ENCODE data around the gene SLC11A2. TPM values are rescaled to one million over a fixed set of nuclear protein-coding genes. Genes with fewer than 3 reads are reported as not detected.

SLC11A2 gene
- total and polyA plus RNA-seq, 2 of the 13 experiments (the other 11 are each of a cell fraction or from before 2014, with no cell fraction given), result 71.7 to 77.0 TPM

DNA sequence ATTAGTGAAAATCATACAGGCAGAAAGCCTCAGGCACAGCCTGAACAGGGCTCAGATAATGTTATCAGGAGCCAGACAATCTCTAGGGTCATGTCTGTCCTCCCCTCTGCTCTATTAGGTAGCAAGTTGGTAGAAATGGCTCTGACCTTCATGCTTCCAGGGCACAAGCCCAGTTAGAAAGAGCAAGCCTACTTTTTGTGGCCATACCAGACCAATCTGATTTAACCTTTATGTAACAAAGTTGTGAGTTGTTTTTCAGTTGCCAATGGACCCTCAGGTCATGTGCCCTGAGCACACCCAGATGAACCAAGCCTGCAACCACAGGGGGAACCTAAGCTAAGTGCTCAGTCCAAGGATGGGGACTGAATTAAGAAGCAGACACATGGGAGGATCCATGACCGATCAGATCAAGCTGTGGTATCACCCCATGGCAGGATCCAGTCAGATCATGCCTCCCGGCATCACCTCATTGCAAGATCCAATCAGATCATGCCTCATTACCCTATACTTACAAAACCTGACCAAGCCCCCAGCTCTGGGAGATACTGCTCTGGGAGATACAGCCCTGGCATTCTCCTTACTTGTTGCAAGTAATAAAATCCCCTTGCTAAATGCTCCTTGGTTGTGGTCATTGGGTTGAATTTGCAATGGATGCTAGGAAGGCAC lies 92.6 kb downstream of the SLC11A2 start (continued):
- TF ChIP-seq, protein P1, sequence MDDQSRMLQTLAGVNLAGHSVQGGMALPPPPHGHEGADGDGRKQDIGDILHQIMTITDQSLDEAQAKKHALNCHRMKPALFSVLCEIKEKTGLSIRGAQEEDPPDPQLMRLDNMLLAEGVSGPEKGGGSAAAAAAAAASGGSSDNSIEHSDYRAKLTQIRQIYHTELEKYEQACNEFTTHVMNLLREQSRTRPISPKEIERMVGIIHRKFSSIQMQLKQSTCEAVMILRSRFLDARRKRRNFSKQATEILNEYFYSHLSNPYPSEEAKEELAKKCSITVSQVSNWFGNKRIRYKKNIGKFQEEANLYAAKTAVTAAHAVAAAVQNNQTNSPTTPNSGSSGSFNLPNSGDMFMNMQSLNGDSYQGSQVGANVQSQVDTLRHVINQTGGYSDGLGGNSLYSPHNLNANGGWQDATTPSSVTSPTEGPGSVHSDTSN (CRISPR knock-in tag; IDR thresholded peaks at IDR 0.05; ENCODE audit: borderline replicate concordance), result no peak
- TF ChIP-seq ZFAT (CRISPR knock-in tag; conservative IDR thresholded peaks at IDR 0.05) (no peak), HDAC6 (IDR thresholded peaks at IDR 0.05; ENCODE audit: low read depth, low read length) (no peak), ZFP90 (CRISPR knock-in tag; IDR thresholded peaks at IDR 0.05; ENCODE audit: borderline replicate concordance) (peak; percentile 16; the same call in 1 of the 2 replicates), BRD4 (CRISPR knock-in tag; IDR thresholded peaks at IDR 0.05) (0 out of 2 replicates have a peak, but pooled peaks have one; percentile 9), ZFY (CRISPR knock-in tag; IDR thresholded peaks at IDR 0.05) (0 out of 2 replicates have a peak, but pooled peaks have one; percentile 24), ZMYM4 (CRISPR knock-in tag; IDR thresholded peaks at IDR 0.05) (peak; percentile 47), NFYB (CRISPR knock-in tag; IDR thresholded peaks at IDR 0.05) (peak; percentile 60), ZNF546 (CRISPR knock-in tag; conservative IDR thresholded peaks at IDR 0.05) (0 out of 2 replicates have a peak, but pooled peaks have one; percentile 58), SPEN (CRISPR knock-in tag; IDR thresholded peaks at IDR 0.05; ENCODE audit: low read depth) (no peak), REL (CRISPR knock-in tag; conservative IDR thresholded peaks at IDR 0.05) (no peak), RARA (CRISPR knock-in tag; IDR thresholded peaks at IDR 0.05) (0 out of 2 replicates have a peak, but pooled peaks have one; percentile 21), CREB1 (IDR thresholded peaks at IDR 0.05) (no peak), CREB1 (CRISPR knock-in tag; IDR thresholded peaks at IDR 0.05) (peak; percentile 48; the same call in 1 of the 2 replicates), TAF1 (CRISPR knock-in tag; IDR thresholded peaks at IDR 0.05) (peak; percentile 58; the same call in 1 of the 2 replicates), PAF1 (CRISPR knock-in tag; IDR thresholded peaks at IDR 0.05) (peak; percentile 58; the same call in 1 of the 2 replicates), ISL2 (CRISPR knock-in tag; IDR thresholded peaks at IDR 0.05) (peak; percentile 17; the same call in 1 of the 2 replicates)
- TF ChIP-seq, protein P2, sequence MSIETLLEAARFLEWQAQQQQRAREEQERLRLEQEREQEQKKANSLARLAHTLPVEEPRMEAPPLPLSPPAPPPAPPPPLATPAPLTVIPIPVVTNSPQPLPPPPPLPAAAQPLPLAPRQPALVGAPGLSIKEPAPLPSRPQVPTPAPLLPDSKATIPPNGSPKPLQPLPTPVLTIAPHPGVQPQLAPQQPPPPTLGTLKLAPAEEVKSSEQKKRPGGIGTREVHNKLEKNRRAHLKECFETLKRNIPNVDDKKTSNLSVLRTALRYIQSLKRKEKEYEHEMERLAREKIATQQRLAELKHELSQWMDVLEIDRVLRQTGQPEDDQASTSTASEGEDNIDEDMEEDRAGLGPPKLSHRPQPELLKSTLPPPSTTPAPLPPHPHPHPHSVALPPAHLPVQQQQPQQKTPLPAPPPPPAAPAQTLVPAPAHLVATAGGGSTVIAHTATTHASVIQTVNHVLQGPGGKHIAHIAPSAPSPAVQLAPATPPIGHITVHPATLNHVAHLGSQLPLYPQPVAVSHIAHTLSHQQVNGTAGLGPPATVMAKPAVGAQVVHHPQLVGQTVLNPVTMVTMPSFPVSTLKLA (IDR thresholded peaks at IDR 0.05), result no peak
- TF ChIP-seq, protein P3, sequence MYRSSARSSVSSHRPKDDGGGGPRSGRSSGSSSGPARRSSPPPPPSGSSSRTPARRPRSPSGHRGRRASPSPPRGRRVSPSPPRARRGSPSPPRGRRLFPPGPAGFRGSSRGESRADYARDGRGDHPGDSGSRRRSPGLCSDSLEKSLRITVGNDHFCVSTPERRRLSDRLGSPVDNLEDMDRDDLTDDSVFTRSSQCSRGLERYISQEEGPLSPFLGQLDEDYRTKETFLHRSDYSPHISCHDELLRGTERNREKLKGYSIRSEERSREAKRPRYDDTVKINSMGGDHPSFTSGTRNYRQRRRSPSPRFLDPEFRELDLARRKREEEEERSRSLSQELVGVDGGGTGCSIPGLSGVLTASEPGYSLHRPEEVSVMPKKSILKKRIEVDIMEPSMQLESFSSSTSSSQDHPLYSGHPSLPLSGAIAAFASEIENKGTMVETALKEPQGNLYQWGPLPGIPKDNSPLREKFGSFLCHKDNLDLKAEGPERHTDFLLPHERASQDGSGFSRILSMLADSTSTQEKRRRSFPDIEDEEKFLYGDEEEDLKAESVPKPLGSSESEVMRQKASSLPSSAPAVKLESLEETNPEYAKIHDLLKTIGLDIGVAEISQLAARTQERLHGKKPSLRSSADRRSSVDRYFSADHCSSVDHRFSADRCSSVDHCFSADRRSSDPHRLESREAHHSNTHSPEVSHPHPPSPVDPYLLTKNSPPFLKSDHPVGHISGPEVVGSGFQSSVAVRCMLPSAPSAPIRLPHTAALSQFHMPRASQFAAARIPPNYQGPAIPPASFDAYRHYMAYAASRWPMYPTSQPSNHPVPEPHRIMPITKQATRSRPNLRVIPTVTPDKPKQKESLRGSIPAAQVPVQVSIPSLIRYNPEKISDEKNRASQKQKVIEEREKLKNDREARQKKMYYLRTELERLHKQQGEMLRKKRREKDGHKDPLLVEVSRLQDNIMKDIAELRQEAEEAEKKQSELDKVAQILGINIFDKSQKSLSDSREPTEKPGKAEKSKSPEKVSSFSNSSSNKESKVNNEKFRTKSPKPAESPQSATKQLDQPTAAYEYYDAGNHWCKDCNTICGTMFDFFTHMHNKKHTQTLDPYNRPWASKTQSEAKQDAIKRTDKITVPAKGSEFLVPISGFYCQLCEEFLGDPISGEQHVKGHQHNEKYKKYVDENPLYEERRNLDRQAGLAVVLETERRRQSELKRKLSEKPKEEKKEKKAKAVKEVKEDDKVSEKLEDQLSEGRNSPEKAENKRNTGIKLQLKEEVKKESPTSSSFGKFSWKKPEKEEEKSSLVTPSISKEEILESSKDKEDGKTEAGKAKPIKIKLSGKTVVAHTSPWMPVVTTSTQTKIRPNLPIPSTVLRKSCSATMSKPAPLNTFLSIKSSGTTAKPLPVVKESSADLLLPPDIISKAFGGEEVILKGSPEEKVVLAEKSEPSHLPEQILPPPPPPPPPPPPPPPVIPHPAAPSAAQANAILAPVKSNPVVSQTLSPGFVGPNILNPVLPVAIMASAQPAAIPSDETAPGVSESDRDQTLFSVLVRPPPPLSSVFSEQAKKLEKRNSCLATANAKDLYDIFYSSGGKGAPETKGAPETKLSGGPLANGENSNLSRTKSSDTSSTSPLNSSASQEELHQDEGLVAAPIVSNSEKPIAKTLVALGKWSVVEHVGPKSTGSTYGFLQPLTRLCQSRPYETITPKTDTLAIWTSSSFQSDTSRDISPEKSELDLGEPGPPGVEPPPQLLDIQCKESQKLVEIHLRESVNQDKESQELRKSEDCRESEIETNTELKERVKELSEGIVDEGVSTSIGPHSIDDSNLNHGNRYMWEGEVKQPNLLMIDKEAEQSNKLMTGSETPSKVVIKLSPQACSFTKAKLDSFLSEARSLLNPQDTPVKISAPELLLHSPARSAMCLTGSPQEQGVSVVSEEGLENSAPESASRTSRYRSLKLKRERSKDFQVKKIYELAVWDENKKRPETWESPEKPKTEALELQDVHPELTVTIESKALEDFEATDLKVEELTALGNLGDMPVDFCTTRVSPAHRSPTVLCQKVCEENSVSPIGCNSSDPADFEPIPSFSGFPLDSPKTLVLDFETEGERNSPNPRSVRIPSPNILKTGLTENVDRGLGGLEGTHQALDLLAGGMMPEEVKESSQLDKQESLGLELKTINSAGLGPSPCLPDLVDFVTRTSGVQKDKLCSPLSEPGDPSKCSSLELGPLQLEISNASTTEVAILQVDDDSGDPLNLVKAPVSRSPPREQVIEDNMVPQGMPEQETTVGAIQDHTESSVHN (CRISPR knock-in tag; IDR thresholded peaks at IDR 0.05), result no peak
- TF ChIP-seq, protein P4, sequence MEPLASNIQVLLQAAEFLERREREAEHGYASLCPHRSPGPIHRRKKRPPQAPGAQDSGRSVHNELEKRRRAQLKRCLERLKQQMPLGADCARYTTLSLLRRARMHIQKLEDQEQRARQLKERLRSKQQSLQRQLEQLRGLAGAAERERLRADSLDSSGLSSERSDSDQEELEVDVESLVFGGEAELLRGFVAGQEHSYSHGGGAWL (CRISPR knock-in tag; IDR thresholded peaks at IDR 0.05), result no peak

All from HepG2 (cell line).